ENCODE data around the gene TRMO.

DNA sequence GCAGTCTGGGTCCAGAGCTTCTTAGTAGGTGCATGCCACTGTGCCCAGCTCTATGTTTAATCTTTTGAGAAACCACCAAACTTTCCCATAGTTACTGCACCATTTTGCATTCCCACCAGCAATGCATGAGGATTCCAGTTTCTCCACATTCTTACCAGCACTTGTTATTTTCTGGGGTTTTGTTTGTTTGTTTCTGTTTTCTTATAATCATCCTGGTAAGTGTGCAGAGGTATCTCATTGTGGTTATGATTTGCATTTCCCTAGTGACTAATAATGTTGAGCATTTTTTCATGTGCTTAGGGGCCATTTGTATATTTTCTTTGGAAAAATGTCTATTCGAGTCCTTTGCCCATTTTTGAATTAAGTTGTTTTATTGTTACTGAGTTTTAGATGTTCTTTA, 57.9 kb downstream of the TRMO start:
- TF ChIP-seq, protein P1, sequence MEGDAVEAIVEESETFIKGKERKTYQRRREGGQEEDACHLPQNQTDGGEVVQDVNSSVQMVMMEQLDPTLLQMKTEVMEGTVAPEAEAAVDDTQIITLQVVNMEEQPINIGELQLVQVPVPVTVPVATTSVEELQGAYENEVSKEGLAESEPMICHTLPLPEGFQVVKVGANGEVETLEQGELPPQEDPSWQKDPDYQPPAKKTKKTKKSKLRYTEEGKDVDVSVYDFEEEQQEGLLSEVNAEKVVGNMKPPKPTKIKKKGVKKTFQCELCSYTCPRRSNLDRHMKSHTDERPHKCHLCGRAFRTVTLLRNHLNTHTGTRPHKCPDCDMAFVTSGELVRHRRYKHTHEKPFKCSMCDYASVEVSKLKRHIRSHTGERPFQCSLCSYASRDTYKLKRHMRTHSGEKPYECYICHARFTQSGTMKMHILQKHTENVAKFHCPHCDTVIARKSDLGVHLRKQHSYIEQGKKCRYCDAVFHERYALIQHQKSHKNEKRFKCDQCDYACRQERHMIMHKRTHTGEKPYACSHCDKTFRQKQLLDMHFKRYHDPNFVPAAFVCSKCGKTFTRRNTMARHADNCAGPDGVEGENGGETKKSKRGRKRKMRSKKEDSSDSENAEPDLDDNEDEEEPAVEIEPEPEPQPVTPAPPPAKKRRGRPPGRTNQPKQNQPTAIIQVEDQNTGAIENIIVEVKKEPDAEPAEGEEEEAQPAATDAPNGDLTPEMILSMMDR (IDR thresholded peaks at IDR 0.05) = no peak
- TF ChIP-seq POLR2A (IDR thresholded peaks at IDR 0.05) = no peak

All from Peyer's patch (tissue), 4 donors.